HG03432 (cell line): ENCODE results near the gene LRRC8D.

ENCODE experiments used
- ATAC-seq: cut with Tn5 transposase; IDR thresholded peaks from one replicate; pipeline ENCODE4 v1.9.1; 2021; ENCODE audit warnings: mild to moderate bottlenecking, moderate library complexity; ENCODE audit not compliant: unreplicated experiment

LRRC8D gene

DNA sequence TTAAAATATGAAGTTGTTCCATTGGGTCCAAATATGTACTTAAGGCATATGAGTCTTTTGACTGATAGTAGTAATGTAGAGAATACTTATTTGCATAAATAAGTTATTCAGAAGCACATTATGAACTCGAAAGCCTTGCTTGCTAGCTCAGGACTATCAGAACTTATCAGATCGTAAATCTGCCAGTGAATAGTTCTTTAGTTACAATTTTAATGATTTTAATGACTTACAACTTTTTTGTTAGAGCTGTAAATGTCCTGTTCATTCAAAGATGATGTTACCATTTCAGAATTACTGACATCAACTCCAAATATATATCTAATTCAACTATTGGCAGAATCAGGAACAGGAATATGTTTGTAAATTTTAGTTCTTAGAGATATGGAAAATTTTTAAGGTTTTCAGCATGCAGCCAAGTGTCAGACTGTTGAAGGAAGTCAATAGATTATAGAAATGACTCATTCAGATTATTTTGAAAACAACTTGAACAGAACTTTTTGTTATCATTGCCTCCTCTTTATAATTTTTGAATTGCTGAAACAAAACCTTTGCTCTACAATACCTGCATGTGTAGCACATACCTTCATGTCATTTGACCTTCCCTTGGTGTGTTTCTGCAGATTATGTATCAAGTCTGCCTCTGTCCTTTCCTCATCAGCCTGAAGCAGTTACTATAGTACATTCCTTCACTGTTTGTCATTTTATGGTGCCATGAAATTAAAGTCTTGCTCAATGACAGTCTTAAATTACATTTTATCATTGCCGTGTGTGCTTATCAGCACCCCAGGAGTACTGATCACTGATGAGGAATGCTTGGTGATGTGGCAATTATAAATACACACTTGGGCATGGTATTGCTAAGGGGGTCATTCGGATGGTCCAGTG is 44.9 kb downstream of the LRRC8D start:
- no peak for ATAC-seq

DNA sequence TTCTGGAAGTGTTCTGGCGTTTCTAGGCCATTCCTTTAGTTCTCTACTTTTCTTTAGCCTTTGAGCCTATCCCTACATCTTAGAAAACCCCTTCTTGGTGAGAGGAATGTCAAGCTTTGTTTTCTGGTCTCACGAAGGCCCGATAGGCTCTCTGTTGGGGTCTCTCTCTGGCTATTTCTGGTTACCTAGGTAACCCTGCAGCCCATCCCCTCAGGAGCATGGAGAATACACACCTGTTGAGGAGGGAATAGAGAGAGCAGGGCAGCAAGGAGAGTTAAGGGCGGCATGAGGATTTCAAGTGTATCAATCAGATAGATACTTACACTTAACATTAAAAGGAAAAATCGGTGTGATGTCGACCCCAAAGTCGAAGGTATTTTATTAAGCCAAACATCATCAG is 45.7 kb downstream of the LRRC8D start:
- no peak for ATAC-seq

GRCh38 chr1:89870998-89871397 is 50.2 kb downstream of the LRRC8D start:
- ATAC-seq = no peak

DNA sequence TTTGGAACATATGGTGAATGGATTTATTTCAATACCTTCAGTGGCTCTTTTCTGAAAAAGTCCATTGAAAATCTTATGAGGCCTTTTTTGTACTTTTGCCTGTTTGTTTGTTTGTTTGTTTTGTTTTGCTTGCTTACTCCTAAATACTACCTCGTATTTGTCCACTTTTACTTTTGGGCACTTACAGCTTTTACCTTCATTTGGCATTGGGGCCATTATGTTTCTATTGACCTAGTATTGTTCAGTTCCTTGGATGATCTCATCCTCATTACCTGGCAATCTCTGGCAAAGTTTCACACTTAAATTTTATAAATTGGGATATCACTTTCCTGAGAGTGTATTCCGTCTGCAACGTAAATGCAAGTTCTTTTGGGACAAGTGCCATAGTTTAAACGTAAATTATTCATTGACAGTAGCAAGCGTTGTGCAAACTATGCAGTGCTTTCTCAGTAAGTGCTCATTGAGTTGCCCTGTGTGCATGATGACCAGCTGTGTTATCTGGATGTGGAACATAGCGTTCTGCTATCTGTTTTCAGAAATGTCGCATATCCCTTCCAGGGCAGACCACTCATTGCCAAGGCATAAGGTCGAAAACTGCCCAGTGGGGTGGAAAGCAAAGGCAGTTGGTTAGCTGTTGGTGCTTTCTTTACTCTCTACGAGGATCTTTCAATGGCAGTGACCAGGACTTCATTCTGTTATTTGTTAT is 51.1 kb downstream of the LRRC8D start:
- ATAC-seq = no peak

DNA sequence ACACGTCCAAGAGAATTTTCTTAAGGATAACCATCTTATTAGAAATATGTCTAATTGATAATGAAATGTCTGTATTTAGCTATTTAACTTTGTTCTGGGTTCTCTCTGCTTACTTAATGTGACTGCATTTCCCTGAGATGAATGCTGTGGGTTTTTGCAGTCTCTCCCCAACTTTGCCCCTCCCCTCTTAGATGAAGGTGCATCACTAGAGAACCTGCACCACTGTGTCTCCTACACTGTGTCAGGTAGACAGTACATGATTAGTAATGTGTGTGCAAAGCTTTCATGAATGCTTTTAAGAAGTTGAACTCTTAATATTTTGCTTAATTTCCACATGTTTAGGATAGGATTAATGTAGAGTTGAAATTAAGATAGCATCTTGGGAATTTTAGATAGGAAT is 51.7 kb downstream of the LRRC8D start:
- ATAC-seq = no peak

DNA sequence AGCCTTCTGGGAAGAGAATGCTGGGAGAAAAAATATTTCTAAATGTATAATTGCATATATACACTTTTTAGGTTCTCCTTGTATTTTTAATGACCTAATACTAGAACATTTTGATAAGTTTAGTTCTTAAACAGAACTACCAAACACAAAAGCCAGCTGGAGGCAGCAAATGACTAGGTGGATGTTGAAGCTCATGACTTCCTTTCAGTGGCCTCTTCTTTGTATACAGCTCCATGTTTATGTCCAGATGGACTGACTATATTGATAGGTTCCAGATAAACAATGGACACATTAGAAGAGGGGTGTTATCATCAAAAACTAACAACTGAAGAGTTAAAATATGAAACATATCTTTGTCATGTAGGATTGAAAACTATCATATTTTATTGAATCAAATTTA is 52.5 kb downstream of the LRRC8D start:
- no peak for ATAC-seq

DNA sequence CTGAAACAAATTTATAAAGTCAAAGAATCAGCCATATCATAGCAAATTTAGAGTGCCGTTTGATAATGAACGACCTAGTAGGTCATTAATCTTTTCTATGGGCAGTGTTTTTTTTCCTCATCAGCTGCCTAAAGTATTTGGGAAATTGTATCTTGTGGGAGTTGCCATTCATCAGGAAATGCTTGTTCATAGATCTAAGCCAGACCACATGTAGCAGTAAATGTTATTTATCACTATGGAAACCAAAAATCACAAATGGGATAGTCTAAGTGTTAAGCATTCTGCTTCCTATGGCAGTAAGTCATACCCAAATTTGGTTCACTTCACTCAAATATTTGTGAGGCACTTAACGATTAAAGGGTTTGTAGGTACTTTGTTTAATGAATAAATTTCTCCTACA is 52.9 kb downstream of the LRRC8D start:
- ATAC-seq = no peak

DNA sequence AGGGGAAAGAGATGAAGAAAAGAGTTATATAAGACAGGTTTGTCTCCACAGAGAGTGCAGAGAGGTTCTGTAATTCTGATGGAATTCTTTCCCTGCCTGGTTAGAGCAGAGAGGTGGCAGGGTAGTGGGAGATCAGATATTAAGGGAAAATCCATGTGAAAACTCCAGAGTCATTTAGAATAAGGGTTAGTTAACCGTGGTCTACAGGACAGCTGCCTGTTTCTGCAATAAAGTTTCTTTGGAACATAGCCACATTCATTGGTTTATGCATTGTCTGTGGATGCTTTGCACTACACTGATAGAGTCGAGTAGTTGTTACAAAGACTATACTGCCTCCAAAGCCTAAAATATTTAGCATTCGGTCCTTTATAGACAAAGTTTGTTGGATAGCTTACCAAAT is 55.6 kb downstream of the LRRC8D start:
- ATAC-seq = no peak

DNA sequence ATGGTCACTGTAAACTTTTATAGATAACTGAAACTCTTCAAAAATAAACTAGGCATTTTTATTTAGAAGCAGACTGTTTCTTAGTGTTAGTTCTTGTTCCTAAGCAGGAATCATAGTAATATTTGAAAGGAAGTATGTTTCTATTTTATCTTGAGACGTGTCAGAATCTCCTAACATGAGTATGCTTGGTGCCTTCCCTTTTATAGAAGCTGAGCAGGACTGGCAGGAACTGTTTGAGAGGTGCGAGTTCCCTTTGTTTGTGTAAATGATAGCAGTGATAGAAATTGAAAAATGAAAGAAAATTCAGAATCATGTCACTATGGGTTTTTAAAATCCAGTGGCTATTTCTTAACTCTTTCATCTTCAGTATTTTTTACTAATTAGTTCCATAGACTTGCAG is 56.9 kb downstream of the LRRC8D start:
- ATAC-seq = no peak

GRCh38 chr1:89878256-89878655 is 57.4 kb downstream of the LRRC8D start:
- ATAC-seq = no peak

- no peak for ATAC-seq
These were observed 59.8 kb downstream of the LRRC8D start for GRCh38 chr1:89880679-89881078.

DNA sequence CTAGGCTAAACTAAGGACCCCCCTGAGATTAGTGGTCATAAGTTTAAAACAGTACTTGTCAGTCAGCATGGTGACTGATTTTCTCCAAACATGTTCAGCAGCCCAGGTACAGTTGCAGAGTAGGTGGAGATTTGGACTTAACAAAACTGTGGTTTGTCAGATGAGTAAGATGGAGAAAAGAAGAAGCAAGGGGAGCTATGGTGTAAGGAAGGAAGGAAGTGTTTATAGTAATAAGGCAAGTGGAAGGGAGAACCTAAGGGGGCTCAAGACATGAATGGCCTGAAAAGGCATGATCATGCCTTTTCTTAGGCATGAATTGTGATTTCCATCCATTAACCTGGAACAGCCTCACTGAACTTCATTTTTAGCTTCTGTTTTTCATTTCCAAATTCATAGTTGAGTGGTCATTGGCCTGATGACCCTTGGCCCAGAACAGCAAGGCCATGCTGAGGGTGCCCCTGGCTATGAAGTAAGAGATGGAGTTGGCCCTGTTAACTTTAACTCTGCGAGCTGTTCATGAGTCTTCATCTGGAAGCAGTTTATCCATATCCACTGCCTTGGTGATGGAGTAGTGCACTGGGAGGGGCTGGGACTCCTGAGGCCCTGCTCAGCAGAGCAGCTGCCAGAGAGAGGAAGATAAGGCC is 60.7 kb downstream of the LRRC8D start:
- no peak for ATAC-seq

GRCh38 chr1:89882348-89883029 is 61.7 kb downstream of the LRRC8D start:
- ATAC-seq = no peak

DNA sequence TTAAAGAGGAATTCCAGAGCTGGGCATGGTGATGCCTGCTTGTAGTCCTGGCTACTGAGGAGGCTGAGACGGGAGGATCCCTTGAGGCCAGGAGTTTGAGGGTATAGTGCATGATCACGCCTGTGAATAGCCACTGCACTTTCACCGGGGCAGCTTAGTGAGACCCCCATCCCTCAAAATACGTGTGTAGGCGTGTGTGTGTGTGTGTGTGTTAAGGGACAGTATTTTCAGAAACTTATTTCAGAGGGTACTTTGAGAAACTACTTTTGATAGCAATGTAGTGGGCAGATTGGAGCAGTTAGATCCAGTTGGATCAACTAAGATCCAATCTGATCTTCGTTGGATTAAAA is 62.2 kb downstream of the LRRC8D start:
- ATAC-seq = no peak

- no peak for ATAC-seq
These were observed 64.1 kb downstream of the LRRC8D start for GRCh38 chr1:89884718-89885596.

- ATAC-seq = no peak
These were observed 66.4 kb downstream of the LRRC8D start for GRCh38 chr1:89887270-89887669.

GRCh38 chr1:89887713-89888112 is 66.9 kb downstream of the LRRC8D start:
- ATAC-seq = no peak

- ATAC-seq = no peak
These were observed 67.9 kb downstream of the LRRC8D start for GRCh38 chr1:89888480-89889322.

DNA sequence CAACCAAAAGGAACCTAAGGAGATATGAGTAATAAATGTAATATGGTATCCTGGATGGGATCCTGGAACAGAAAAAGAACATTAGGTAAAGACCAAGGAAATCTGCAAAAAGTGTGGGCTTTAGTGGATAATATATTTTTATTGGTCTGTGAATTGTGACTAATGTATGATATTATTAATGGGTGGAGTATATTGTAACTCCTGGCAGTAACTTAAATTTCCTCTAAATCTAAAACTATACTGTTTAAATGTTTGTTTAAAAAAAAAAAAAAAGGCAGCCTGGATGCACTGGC is 68.4 kb downstream of the LRRC8D start:
- no peak for ATAC-seq
